AG09319 (cell line): ENCODE measurements around the gene RTN4IP1.

Source experiments
- DNase-seq: peaks from one replicate; pipeline ENCODE4 v3.0.0-alpha.2; 2010; ENCODE audit warnings: low read depth; ENCODE audit errors: extremely low read depth
- TF ChIP-seq, protein P1 (sequence below): IDR thresholded peaks from 2 replicates; pipeline ENCODE4 v1.5.1; 2011; ENCODE audit warnings: low read depth, mild to moderate bottlenecking, inconsistent platforms, low read length, moderate library complexity

RTN4IP1 gene

DNA sequence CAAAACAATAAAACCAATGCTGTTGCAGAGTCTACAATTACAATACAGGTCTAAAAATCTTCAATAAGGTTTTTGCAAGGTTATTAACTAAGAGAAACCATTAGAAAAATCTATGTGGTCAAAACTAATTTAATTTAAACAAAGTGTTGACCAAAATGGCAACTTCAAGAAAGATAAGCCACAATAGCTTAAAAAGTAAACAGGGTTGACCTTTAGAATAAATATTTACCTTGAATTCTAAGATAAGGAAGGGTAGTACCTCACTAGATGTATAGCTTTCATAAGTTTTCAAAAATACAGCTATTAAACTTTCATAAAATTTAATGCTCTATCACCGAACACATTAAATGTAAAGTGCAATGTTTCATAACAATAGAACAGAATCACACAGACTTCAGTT lies 11.4 kb downstream of the RTN4IP1 start:
- DNase-seq, result no peak
- TF ChIP-seq, protein P1, sequence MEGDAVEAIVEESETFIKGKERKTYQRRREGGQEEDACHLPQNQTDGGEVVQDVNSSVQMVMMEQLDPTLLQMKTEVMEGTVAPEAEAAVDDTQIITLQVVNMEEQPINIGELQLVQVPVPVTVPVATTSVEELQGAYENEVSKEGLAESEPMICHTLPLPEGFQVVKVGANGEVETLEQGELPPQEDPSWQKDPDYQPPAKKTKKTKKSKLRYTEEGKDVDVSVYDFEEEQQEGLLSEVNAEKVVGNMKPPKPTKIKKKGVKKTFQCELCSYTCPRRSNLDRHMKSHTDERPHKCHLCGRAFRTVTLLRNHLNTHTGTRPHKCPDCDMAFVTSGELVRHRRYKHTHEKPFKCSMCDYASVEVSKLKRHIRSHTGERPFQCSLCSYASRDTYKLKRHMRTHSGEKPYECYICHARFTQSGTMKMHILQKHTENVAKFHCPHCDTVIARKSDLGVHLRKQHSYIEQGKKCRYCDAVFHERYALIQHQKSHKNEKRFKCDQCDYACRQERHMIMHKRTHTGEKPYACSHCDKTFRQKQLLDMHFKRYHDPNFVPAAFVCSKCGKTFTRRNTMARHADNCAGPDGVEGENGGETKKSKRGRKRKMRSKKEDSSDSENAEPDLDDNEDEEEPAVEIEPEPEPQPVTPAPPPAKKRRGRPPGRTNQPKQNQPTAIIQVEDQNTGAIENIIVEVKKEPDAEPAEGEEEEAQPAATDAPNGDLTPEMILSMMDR, result no peak

- TF ChIP-seq, protein P1, result no peak
- no peak for DNase-seq
These were observed 12.0 kb downstream of the RTN4IP1 start for GRCh38 chr6:106617302-106617701.

DNA sequence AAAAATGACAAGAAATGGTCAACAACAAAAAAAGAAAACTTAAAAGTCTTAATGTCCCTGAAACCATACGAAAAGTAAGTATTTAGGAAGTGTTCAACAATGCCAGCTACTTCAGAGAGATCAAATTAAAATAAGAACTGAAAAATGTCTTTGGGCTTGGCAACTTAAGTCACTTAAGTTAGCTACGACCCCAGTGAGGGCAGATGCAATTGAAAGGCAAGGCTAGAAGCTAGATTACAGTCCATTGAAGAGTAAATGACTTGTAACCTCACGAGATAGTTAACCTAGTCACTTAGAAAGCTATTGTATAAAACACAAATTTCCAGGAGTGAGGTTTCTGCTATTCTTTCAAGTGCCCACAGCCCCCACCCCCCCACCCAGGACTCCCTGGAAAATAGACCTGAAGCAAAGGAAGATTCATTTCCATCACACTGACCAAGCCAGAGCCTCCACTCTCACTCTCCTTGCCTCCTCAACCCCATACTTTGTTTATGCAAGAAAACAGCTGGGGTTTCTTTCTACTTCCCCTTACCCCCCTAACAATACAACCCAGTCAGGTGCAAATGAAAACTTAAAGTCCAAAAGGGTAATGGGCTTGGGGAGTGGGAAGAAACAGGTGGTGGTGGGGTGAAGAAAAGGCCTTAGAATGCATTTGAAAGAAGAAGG lies 14.6 kb downstream of the RTN4IP1 start:
- no peak for DNase-seq
- TF ChIP-seq, protein P1, result no peak

GRCh38 chr6:106614166-106614565 lies 15.1 kb downstream of the RTN4IP1 start:
- TF ChIP-seq, protein P1, result no peak
- DNase-seq, result no peak

DNA sequence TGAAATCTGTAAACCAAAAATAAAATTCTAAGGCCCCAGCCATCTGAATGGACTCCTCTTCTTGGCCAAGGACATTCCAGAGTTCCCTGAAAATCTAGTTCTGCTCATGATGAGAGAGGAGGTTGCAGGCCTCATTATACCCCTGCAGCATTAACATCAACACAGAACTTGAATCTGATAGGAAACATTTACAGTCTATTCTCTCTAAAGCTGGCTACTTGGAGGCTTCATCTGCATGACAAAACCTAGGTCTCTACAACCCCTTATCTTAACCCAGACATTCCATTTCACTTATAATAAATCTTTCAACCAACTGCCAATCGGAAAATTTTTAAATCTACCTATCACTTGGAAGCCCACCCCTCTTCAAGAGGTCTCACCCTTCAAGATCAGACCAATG lies 15.7 kb downstream of the RTN4IP1 start:
- DNase-seq, result no peak
- TF ChIP-seq, protein P1, result no peak

DNA sequence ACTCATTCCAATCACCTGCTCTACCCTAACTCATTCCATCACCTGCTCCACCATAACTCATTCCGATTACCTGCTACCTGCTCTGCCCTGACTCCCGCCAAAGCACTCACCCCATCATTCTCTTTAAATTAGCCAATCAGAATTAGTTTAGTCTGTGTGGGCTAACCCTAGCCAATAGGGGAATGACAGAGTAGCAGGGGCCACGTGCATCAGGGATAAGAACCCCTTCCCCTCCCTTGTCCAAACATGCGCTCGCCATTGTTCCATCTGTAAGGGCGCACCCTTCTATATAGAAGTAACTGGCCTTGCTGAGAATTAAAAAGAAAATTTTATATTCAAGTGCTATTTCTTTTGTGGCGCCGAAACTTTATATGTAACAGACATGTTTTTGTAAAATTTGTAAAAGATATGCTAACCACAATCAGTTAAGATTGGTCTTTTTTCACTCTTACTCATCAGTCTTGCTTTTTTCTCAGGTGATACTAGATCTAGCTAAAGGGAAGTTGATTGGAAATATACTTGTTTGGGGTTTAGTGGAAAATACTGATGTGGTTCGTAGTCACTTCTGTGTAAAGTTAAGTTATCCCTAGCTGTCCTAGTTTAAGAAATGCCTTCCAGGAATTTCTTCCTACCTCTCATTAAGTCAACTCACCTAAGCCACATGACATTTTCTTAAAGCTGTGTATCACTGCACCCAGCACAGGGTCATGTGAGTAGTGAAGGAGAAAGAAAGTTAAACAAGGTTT lies 16.5 kb downstream of the RTN4IP1 start:
- TF ChIP-seq, protein P1, result no peak
- DNase-seq, result no peak

DNA sequence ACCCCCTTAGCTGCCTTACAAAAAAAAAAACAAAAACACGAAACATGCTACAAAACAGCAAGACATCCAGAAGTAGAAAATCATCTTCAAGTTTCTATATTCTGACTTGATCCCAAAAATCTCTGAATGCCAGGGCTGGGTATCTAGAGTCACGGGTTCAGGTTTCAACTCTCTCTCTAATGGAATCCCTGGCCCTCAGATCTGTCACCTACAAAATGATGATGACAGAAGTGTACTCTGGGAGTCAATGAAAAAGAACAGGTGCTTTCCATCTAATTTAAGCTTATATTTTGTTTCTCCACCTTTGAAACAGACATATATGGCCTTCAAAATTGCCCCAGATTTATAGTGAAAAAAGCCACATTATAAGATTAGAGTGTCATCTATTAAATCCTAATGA lies 18.3 kb downstream of the RTN4IP1 start:
- TF ChIP-seq, protein P1, result no peak
- DNase-seq, result no peak
